ENCODE results near the gene TMTC2. TPM values are rescaled to one million over a fixed set of nuclear protein-coding genes. Genes with fewer than 3 reads are reported as not detected.
"Not testable (repeated sequence)": the region's sequence is repeated elsewhere in the genome, so short reads cannot be mapped to it uniquely, and the experiment has no call there.

Gene TMTC2
- total RNA-seq, 1 donor from 2014 or later, result 31.4 TPM

GRCh38 chr12:82842480-82842879, 155.8 kb downstream of the TMTC2 start:
- no peaks in the 10 kb centered on the region for H3K4me1 ChIP-seq
- no peak overlapping the region for H3K27ac ChIP-seq
- no peaks in the 10 kb centered on the region for H3K27me3 ChIP-seq (ENCODE audit: low read depth)
- TF ChIP-seq CTCF (IDR thresholded peaks at IDR 0.05), result no peak
- intact Hi-C loops (cut with DNase I), result no loop called here
- ATAC-seq (no peak), DNase-seq (no peak)
- no peaks in the 10 kb centered on the region for H3K36me3 ChIP-seq
- no peaks in the 10 kb centered on the region for H3K9me3 ChIP-seq
- no peak overlapping the region for H3K4me3 ChIP-seq

- H3K4me3 ChIP-seq; ATAC-seq; H3K27ac ChIP-seq; H3K4me1 ChIP-seq; DNase-seq; intact Hi-C loops (cut with DNase I); H3K27me3 ChIP-seq (ENCODE audit: low read depth); H3K36me3 ChIP-seq; H3K9me3 ChIP-seq: not testable (repeated sequence)
Observed at GRCh38 chr12:82845076-82845475, 158.4 kb downstream of the TMTC2 start.

GRCh38 chr12:82848845-82849244, 162.1 kb downstream of the TMTC2 start:
- Histone ChIP-seq H3K9me3 (no peaks in the 10 kb centered on the region), H3K4me1 (no peaks in the 10 kb centered on the region), H3K4me3 (no peak overlapping the region), H3K27me3 (ENCODE audit: low read depth) (no peaks in the 10 kb centered on the region), H3K36me3 (no peaks in the 10 kb centered on the region), H3K27ac (no peak overlapping the region)
- intact Hi-C loops (cut with DNase I), result no loop called here
- ATAC-seq, result no peak
- TF ChIP-seq CTCF (IDR thresholded peaks at IDR 0.05), result no peak
- no peak for DNase-seq

- no peak for ATAC-seq
- intact Hi-C loops (cut with DNase I), result no loop called here
- Histone ChIP-seq H3K4me3 (no peak overlapping the region), H3K36me3 (peaks cover 6% of the 10 kb centered on the region), H3K27me3 (ENCODE audit: low read depth) (no peaks in the 10 kb centered on the region), H3K4me1 (no peaks in the 10 kb centered on the region), H3K27ac (no peak overlapping the region), H3K9me3 (no peaks in the 10 kb centered on the region)
- TF ChIP-seq CTCF (IDR thresholded peaks at IDR 0.05), result no peak
- DNase-seq, result no peak
Observed at GRCh38 chr12:82852529-82852928, 165.8 kb downstream of the TMTC2 start.

GRCh38 chr12:82855872-82856271, 169.2 kb downstream of the TMTC2 start:
- H3K9me3 ChIP-seq, result no peaks in the 10 kb centered on the region
- no peak for ATAC-seq
- no peaks in the 10 kb centered on the region for H3K27me3 ChIP-seq (ENCODE audit: low read depth)
- intact Hi-C loops (cut with DNase I), result no loop called here
- H3K4me3 ChIP-seq, result no peak overlapping the region
- DNase-seq, result no peak
- TF ChIP-seq CTCF (IDR thresholded peaks at IDR 0.05), result no peak
- no peaks in the 10 kb centered on the region for H3K4me1 ChIP-seq
- no peak overlapping the region for H3K27ac ChIP-seq
- peaks cover 6% of the 10 kb centered on the region for H3K36me3 ChIP-seq

- intact Hi-C loops (cut with DNase I), result no loop called here
Observed at GRCh38 chr12:82857276-82857675, 170.6 kb downstream of the TMTC2 start.

More at GRCh38 chr12:82857276-82857675, 170.6 kb downstream of the TMTC2 start:
- no peak for DNase-seq
- H3K27me3 ChIP-seq (ENCODE audit: low read depth), result no peaks in the 10 kb centered on the region
- ATAC-seq, result no peak
- no peaks in the 10 kb centered on the region for H3K4me1 ChIP-seq
- H3K4me3 ChIP-seq, result no peak overlapping the region
- no peaks in the 10 kb centered on the region for H3K9me3 ChIP-seq
- no peak for TF ChIP-seq CTCF (IDR thresholded peaks at IDR 0.05)
- H3K27ac ChIP-seq, result no peak overlapping the region
- H3K36me3 ChIP-seq, result peaks cover 6% of the 10 kb centered on the region

Data from lower lobe of right lung (tissue), 2 donors.